OCI-LY7 (cell line): ENCODE measurements around the gene SAPCD2.

Source experiments
- CTCF ChIP-seq: fragments of 200-600 bp; sonication (generic); conservative IDR thresholded peaks from 2 replicates; pipeline ENCODE4 v1.5.1; 2014; ENCODE audit warnings: mild to moderate bottlenecking, antibody characterized with exemption, low read length, moderate library complexity, mixed read lengths
- EZH2phosphoT487 ChIP-seq: fragments of 200-600 bp; sonication (generic); IDR thresholded peaks from 2 replicates; pipeline ENCODE4 v1.6.1; 2018; ENCODE audit warnings: low read depth, borderline replicate concordance, mild to moderate bottlenecking, mixed run types, antibody characterized with exemption, low read length, moderate library complexity, mixed read lengths

GRCh38 chr9:137017791-137018497, 52.4 kb downstream of the SAPCD2 start:
- TF ChIP-seq CTCF (no peak), EZH2phosphoT487 (no peak)
